Measurements from ENCODE around the gene TRIM2. TPM values are rescaled to one million over a fixed set of nuclear protein-coding genes. Genes with fewer than 3 reads are reported as not detected.

The TRIM2 gene
- total and polyA plus RNA-seq, 10 of the 15 experiments (the other 5 are each of a cell fraction or from before 2014, with no cell fraction given) = 0.06 to 0.19 (median 0.15) TPM; not detected in 3

DNA sequence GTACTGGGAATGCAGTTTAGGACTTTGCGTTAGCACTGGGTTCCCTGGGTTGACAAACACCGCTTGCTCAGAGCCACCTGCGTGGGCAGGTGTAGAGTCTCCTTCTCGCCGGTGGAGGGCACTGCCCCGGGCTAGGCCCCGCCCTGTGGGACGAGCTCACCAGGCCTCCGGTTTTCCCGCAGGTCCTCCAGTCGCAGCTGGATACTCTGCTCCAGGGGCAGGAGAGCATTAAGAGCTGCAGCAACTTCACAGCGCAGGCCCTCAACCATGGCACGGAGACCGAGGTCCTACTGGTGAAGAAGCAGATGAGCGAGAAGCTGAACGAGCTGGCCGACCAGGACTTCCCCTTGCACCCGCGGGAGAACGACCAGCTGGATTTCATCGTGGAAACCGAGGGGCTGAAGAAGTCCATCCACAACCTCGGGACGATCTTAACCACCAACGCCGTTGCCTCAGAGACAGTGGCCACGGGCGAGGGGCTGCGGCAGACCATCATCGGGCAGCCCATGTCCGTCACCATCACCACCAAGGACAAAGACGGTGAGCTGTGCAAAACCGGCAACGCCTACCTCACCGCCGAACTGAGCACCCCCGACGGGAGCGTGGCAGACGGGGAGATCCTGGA lies 91.0 kb downstream of the TRIM2 start:
- no peak overlapping the region for H3K4me3 ChIP-seq
- H3K4me1 ChIP-seq (ENCODE audit: control insufficient read depth, insufficient read depth, low read length) = no peaks in the 10 kb centered on the region
- no peak overlapping the region for H3K9ac ChIP-seq (ENCODE audit: control insufficient read depth, insufficient read depth, low read length)
- H2AFZ ChIP-seq (ENCODE audit: control insufficient read depth, low read depth, low read length) = no peak overlapping the region
- H4K20me1 ChIP-seq (ENCODE audit: control insufficient read depth, insufficient read depth) = no peaks in the 10 kb centered on the region
- RAD21 ChIA-PET (ENCODE audit: unreplicated experiment) = no interaction called here
- no peak overlapping the region for H3K27ac ChIP-seq (ENCODE audit: control insufficient read depth, insufficient read depth)
- DNase-seq (ENCODE audit: low read depth, low spot score) (no peak), ATAC-seq (no peak), FAIRE-seq (no peak)
- intact Hi-C loops (cut with micrococcal nuclease; ENCODE audit: unreplicated experiment) = no loop called here
- no peaks in the 10 kb centered on the region for H3K27me3 ChIP-seq (replicated peaks in 1 of 2; ENCODE audit: control insufficient read depth in 2 of 2, insufficient read depth in 2 of 2, low read length in 1 of 2)
- WGBS (ENCODE audit: insufficient coverage, insufficient replicate concordance, low lambda C conversion rate, missing lambda C conversion rate) = 79% methylated on average over 39 of the region's 40 CpGs
- no peak for TF ChIP-seq GABPA (IDR thresholded peaks at IDR 0.05; ENCODE audit: low read depth)
- TF ChIP-seq MYC (IDR thresholded peaks at IDR 0.05; ENCODE audit: insufficient read depth, insufficient read length, insufficient replicate concordance, low read length, severe bottlenecking) = no peak
- TF ChIP-seq, protein P1, sequence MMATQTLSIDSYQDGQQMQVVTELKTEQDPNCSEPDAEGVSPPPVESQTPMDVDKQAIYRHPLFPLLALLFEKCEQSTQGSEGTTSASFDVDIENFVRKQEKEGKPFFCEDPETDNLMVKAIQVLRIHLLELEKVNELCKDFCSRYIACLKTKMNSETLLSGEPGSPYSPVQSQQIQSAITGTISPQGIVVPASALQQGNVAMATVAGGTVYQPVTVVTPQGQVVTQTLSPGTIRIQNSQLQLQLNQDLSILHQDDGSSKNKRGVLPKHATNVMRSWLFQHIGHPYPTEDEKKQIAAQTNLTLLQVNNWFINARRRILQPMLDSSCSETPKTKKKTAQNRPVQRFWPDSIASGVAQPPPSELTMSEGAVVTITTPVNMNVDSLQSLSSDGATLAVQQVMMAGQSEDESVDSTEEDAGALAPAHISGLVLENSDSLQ (IDR thresholded peaks at IDR 0.05) = no peak
- TF ChIP-seq, protein P2, sequence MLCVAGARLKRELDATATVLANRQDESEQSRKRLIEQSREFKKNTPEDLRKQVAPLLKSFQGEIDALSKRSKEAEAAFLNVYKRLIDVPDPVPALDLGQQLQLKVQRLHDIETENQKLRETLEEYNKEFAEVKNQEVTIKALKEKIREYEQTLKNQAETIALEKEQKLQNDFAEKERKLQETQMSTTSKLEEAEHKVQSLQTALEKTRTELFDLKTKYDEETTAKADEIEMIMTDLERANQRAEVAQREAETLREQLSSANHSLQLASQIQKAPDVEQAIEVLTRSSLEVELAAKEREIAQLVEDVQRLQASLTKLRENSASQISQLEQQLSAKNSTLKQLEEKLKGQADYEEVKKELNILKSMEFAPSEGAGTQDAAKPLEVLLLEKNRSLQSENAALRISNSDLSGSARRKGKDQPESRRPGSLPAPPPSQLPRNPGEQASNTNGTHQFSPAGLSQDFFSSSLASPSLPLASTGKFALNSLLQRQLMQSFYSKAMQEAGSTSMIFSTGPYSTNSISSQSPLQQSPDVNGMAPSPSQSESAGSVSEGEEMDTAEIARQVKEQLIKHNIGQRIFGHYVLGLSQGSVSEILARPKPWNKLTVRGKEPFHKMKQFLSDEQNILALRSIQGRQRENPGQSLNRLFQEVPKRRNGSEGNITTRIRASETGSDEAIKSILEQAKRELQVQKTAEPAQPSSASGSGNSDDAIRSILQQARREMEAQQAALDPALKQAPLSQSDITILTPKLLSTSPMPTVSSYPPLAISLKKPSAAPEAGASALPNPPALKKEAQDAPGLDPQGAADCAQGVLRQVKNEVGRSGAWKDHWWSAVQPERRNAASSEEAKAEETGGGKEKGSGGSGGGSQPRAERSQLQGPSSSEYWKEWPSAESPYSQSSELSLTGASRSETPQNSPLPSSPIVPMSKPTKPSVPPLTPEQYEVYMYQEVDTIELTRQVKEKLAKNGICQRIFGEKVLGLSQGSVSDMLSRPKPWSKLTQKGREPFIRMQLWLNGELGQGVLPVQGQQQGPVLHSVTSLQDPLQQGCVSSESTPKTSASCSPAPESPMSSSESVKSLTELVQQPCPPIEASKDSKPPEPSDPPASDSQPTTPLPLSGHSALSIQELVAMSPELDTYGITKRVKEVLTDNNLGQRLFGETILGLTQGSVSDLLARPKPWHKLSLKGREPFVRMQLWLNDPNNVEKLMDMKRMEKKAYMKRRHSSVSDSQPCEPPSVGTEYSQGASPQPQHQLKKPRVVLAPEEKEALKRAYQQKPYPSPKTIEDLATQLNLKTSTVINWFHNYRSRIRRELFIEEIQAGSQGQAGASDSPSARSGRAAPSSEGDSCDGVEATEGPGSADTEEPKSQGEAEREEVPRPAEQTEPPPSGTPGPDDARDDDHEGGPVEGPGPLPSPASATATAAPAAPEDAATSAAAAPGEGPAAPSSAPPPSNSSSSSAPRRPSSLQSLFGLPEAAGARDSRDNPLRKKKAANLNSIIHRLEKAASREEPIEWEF (IDR thresholded peaks at IDR 0.05; ENCODE audit: insufficient replicate concordance, low read depth, low read length) = no peak
- TF ChIP-seq ZNF384 (IDR thresholded peaks at IDR 0.05; ENCODE audit: borderline replicate concordance, low read depth, low read length) = no peak
- TF ChIP-seq PAX8 (IDR thresholded peaks at IDR 0.05) = no peak
- TF ChIP-seq EGR1 (IDR thresholded peaks at IDR 0.05; ENCODE audit: borderline replicate concordance in 1 of 2, low read depth in 2 of 2, low read length in 2 of 2) = no peak
- TF ChIP-seq YY1 (IDR thresholded peaks at IDR 0.05; ENCODE audit: low read depth, low read length) = no peak
- no peak for TF ChIP-seq ASH2L (IDR thresholded peaks at IDR 0.05; ENCODE audit: borderline replicate concordance, low read depth)
- H3K4me2 ChIP-seq (ENCODE audit: control insufficient read depth, insufficient read depth) = no peak overlapping the region
- CTCF ChIA-PET = interaction anchor here (1.3 kb wide), 1 partner anchor 10 kb away, joined by 4 read pairs; no protein-coding TSS in a partner anchor
- no peaks in the 10 kb centered on the region for H3K9me3 ChIP-seq (replicated peaks; ENCODE audit: control insufficient read depth, insufficient read depth, low read length)
- no peaks in the 10 kb centered on the region for H3K36me3 ChIP-seq (ENCODE audit: control insufficient read depth in 2 of 2, insufficient read depth in 2 of 2, low read length in 1 of 2)
- no TSS peak for BruUV-seq (replicated peaks)
- no peaks in the 10 kb centered on the region for H3K79me2 ChIP-seq (ENCODE audit: control insufficient read depth, insufficient read depth, low read length)
- POLR2A ChIA-PET = no interaction called here
- in situ Hi-C loops (cut with MboI) = no loop called here
- SMC1A ChIA-PET (ENCODE audit: uncharacterized antibody, unreplicated experiment) = no interaction called here
